OCI-LY3 (cell line): ENCODE measurements around the gene GRIFIN.

Experiments used
- H2AFZ ChIP-seq: fragments of 200-600, 300-600 bp; shearing (Covaris generic); 2 replicates; pipeline ENCODE4 v1.6.0; 2014; ENCODE audit warnings: antibody characterized with exemption, low read depth, low read length
- H3K27ac ChIP-seq: fragments of 200-600, 300-600 bp; sonication (generic); 2 replicates; pipeline ENCODE4 v1.5.1; 2014; ENCODE audit warnings: mild to moderate bottlenecking, low read length, moderate library complexity, mixed read lengths
- H3K27me3 ChIP-seq: fragments of 200-600, 300-600 bp; sonication (generic); 2 replicates; pipeline ENCODE4 v1.6.1; 2014; ENCODE audit warnings: low read depth, low read length, mixed read lengths
- H3K36me3 ChIP-seq: fragments of 200-600, 300-600 bp; sonication (generic); replicated peaks from 2 replicates; pipeline ENCODE3; 2014; ENCODE audit warnings: low read depth, low read length, mixed read lengths
- H3K4me1 ChIP-seq: fragments of 300-600, 200-600 bp; sonication (generic); 2 replicates; pipeline ENCODE4 v1.6.1; 2014; ENCODE audit warnings: low read length, mixed read lengths
- H3K4me2 ChIP-seq: fragments of 200-600, 300-600 bp; sonication (generic); 2 replicates; pipeline ENCODE4 v1.6.1; 2014; ENCODE audit warnings: low read length, mixed read lengths
- H3K4me3 ChIP-seq: fragments of 300-600, 200-600 bp; sonication (generic); 2 replicates; pipeline ENCODE4 v1.5.1; 2014; ENCODE audit warnings: antibody characterized with exemption, mild to moderate bottlenecking, low read length, moderate library complexity
- H3K79me2 ChIP-seq: fragments of 300-600, 200-600 bp; shearing (Covaris generic); 2 replicates; pipeline ENCODE4 v1.6.1; 2014; ENCODE audit warnings: mild to moderate bottlenecking, low read length, mixed read lengths
- H3K9ac ChIP-seq: fragments of 300-600, 200-600 bp; shearing (Covaris generic); 2 replicates; pipeline ENCODE4 v1.6.0; 2014; ENCODE audit warnings: mild to moderate bottlenecking, low read length, moderate library complexity
- H3K9me3 ChIP-seq: fragments of 200-600, 300-600 bp; shearing (Covaris generic); 2 replicates; pipeline ENCODE4 v1.6.1; 2014; ENCODE audit warnings: low read length, mixed read lengths; ENCODE audit not compliant: insufficient read depth
- H4K20me1 ChIP-seq: fragments of 200-600, 300-600 bp; sonication (generic); 2 replicates; pipeline ENCODE4 v1.6.1; 2016; ENCODE audit warnings: low read length, mixed read lengths; ENCODE audit not compliant: insufficient read depth
- EZH2phosphoT487 ChIP-seq: fragments of 200-600 bp; shearing (Covaris generic); IDR thresholded peaks from 2 replicates; pipeline ENCODE4 v1.6.1; 2018; ENCODE audit warnings: antibody characterized with exemption, mixed run types, low read depth
- TF ChIP-seq, protein P1 (sequence below): fragments of 200-600, 300-600 bp; sonication (generic); IDR thresholded peaks from 2 replicates; pipeline ENCODE4 v1.5.1; 2014; ENCODE audit warnings: antibody characterized with exemption, low read length, low read depth

The GRIFIN gene

DNA sequence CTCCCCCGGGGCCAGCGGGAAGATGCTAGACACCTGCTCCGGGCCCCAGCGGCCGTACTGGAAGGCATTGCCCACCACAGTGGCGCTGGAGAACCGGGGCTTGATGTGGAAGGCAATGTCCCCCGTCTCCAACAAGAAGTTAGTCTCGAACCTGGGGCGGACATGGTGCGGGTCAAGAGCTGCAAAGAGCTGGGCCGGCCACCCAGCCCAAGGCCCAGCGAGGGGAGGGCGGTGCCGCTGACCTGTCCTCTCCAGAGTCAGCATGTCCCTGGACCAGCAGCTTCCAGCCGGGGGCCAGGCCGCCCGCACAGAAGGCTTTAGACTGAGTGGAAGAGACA is 551 bp downstream of the GRIFIN start:
- Histone ChIP-seq H3K27me3 (no peaks in the 10 kb centered on the region), H4K20me1 (no peaks in the 10 kb centered on the region), H3K4me1 (no peaks in the 10 kb centered on the region), H3K9me3 (no peaks in the 10 kb centered on the region), H3K79me2 (no peaks in the 10 kb centered on the region), H3K36me3 (no peaks in the 10 kb centered on the region), H2AFZ (no peak overlapping the region), H3K4me2 (no peak overlapping the region), H3K27ac (no peak overlapping the region), H3K9ac (no peak overlapping the region), H3K4me3 (no peak overlapping the region)
- TF ChIP-seq EZH2phosphoT487 = no peak
- TF ChIP-seq, protein P1, sequence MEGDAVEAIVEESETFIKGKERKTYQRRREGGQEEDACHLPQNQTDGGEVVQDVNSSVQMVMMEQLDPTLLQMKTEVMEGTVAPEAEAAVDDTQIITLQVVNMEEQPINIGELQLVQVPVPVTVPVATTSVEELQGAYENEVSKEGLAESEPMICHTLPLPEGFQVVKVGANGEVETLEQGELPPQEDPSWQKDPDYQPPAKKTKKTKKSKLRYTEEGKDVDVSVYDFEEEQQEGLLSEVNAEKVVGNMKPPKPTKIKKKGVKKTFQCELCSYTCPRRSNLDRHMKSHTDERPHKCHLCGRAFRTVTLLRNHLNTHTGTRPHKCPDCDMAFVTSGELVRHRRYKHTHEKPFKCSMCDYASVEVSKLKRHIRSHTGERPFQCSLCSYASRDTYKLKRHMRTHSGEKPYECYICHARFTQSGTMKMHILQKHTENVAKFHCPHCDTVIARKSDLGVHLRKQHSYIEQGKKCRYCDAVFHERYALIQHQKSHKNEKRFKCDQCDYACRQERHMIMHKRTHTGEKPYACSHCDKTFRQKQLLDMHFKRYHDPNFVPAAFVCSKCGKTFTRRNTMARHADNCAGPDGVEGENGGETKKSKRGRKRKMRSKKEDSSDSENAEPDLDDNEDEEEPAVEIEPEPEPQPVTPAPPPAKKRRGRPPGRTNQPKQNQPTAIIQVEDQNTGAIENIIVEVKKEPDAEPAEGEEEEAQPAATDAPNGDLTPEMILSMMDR = no peak

DNA sequence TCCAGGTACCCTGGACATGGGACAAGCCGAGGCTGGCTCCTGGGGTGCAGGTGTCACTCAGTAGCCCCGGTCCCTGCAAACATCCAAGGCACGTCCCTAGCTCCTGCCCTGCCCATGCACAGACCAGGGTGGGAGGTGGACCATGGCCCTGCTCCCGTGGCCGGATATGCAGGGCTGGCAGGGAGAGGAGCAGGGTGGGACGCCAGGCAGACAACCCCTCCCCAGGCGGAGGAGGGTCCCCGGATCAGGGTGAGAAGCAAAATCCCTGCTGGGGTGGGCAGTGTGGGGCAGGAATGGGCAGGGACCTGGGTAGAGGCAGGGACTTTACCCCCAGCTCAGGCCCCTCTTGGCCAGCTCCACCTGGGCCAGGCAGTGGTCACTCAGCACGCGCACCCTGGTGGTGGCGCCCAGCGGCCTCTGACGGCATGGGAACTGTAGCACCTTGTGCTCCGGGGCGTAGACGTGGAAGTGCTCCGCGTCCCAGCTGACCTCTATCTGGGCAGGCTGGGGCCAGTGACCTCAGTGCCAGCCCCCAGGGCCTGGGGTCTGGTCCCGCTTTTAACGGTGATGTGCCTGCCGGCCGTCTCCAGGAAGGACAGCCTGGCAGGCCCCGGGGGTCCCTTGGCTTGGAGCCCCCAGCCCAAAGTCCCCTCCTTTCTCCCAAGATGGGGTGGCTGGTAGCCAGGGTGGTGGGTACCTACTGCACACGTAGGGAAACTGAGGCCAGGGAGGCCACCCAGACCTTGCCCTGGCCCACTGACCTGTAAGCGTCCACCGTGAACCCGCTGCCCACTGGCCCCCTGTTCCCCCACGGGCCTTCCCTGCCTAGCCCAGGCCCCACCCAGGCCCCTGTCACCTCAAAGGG is 1.2 kb downstream of the GRIFIN start:
- Histone ChIP-seq H3K27me3 (0 out of 2 replicates have a peak, but pooled peaks cover under 1% of the 10 kb centered on the region), H3K4me2 (no peak overlapping the region)

DNA sequence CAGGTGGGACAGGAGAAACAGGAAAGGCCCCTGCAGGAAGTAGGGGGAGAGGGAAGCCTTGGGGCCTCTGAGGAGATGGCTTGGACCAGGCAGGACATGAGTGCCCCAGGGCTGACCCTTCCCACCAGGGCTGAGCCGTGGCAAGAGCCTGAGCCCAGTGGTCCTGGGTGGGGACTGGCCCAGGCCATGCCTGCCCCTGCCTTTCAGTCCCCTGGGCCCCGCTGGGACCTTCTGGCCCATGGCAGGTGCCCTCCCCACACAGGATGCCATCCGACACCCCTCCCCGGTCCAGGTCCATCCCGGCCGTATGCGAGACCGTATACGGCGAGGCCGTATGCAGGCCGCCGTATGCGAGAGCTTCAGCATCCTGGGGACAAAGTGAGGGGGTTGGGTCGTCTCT is 2.0 kb downstream of the GRIFIN start:
- TF ChIP-seq EZH2phosphoT487 = no peak
- TF ChIP-seq, protein P1 = no peak
- H3K4me1 ChIP-seq = no peaks in the 10 kb centered on the region
- H2AFZ ChIP-seq = no peak overlapping the region
- no peak overlapping the region for H3K4me3 ChIP-seq
- H4K20me1 ChIP-seq = no peaks in the 10 kb centered on the region
- H3K36me3 ChIP-seq = no peaks in the 10 kb centered on the region
- no peak overlapping the region for H3K9ac ChIP-seq
- no peak overlapping the region for H3K27ac ChIP-seq
- 0 out of 2 replicates have a peak, but pooled peaks cover 3% of the 10 kb centered on the region for H3K27me3 ChIP-seq
- no peaks in the 10 kb centered on the region for H3K9me3 ChIP-seq
- H3K79me2 ChIP-seq = no peaks in the 10 kb centered on the region
- H3K4me2 ChIP-seq = no peak overlapping the region

More for the DNA sequence above, 1.2 kb downstream of the GRIFIN start:
- Histone ChIP-seq H3K9me3 (no peaks in the 10 kb centered on the region), H3K4me3 (no peak overlapping the region), H3K27ac (no peak overlapping the region), H3K9ac (no peak overlapping the region), H3K4me1 (no peaks in the 10 kb centered on the region), H2AFZ (no peak overlapping the region), H4K20me1 (no peaks in the 10 kb centered on the region), H3K36me3 (no peaks in the 10 kb centered on the region), H3K79me2 (no peaks in the 10 kb centered on the region)
- TF ChIP-seq, protein P1 = no peak
- no peak for TF ChIP-seq EZH2phosphoT487

DNA sequence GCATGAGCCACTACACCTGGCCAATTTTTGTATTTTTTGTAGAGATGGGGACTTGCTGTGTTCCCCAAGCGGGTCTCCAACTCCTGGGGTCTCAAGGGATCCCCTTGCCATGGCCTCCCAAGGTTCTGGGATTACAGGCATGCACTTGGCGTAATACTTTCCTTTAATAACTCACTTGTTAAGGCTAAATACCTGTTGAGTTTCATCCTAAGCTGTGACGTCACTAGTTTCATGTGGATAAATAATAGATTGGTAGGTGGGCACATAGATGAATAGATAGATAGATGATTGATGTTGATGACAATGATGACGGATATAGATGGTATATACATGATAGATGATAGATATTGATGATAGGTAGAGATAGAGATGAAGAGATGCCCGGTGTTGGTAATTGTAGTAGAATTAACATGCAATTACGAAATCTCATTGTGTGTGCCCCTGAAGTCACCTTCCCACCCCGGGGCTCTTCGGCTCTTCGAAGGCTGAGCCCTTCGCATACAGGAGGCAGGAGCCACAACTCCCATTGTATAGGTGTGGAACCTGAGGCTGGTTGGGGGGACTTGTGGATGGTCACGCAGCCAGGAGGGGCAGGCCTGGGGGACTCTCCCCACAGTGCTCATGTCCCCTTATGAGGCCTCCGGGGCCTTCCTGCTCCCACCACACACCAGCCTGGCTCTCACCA is 2.6 kb downstream of the GRIFIN start:
- Histone ChIP-seq H3K4me2 (no peak overlapping the region), H3K9me3 (no peaks in the 10 kb centered on the region), H3K79me2 (no peaks in the 10 kb centered on the region), H3K27me3 (0 out of 2 replicates have a peak, but pooled peaks cover 3% of the 10 kb centered on the region), H3K4me3 (no peak overlapping the region), H3K36me3 (no peaks in the 10 kb centered on the region), H4K20me1 (no peaks in the 10 kb centered on the region), H3K4me1 (no peaks in the 10 kb centered on the region), H3K27ac (no peak overlapping the region), H2AFZ (no peak overlapping the region), H3K9ac (no peak overlapping the region)
- TF ChIP-seq, protein P1 = no peak
- no peak for TF ChIP-seq EZH2phosphoT487
